ENCODE results near the gene TFF1.

DNA sequence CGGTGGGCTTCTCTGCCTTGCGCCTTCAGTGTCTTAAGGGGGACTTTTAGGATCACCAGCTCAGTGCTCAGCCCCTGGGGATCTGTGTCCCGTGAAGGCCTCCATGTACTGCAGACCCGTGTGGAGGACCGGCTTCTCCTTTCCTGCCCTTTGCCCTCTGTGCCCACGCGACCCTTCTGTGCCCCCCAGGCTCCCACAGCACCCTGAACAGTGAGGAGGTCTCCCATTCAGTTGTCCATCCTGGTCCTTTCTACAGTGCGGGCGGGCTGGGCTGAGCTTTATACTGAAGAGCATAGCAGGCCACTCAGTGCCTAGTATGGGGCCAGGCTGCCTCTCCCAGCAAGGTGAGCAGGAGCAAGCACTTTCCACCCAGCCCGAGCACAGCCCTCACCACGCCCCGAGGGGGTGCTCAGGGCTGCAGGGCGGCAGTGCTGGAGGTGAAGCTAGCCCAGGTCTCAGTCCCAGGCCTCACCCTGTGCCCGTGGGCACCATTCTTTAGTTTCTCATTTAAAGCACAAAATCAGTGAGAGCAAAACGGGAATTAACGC, 7.6 kb upstream of the TFF1 start:
- TF ChIP-seq, protein P1, sequence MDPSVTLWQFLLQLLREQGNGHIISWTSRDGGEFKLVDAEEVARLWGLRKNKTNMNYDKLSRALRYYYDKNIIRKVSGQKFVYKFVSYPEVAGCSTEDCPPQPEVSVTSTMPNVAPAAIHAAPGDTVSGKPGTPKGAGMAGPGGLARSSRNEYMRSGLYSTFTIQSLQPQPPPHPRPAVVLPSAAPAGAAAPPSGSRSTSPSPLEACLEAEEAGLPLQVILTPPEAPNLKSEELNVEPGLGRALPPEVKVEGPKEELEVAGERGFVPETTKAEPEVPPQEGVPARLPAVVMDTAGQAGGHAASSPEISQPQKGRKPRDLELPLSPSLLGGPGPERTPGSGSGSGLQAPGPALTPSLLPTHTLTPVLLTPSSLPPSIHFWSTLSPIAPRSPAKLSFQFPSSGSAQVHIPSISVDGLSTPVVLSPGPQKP (IDR thresholded peaks at IDR 0.05; ENCODE audit: borderline replicate concordance, low read depth, low read length): no peak
- TF ChIP-seq, protein P2, sequence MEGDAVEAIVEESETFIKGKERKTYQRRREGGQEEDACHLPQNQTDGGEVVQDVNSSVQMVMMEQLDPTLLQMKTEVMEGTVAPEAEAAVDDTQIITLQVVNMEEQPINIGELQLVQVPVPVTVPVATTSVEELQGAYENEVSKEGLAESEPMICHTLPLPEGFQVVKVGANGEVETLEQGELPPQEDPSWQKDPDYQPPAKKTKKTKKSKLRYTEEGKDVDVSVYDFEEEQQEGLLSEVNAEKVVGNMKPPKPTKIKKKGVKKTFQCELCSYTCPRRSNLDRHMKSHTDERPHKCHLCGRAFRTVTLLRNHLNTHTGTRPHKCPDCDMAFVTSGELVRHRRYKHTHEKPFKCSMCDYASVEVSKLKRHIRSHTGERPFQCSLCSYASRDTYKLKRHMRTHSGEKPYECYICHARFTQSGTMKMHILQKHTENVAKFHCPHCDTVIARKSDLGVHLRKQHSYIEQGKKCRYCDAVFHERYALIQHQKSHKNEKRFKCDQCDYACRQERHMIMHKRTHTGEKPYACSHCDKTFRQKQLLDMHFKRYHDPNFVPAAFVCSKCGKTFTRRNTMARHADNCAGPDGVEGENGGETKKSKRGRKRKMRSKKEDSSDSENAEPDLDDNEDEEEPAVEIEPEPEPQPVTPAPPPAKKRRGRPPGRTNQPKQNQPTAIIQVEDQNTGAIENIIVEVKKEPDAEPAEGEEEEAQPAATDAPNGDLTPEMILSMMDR (conservative IDR thresholded peaks at IDR 0.05; ENCODE audit: low read depth, low read length): no peak
- TF ChIP-seq POLR2A (IDR thresholded peaks at IDR 0.05; ENCODE audit: low read depth, low read length): no peak
- no peak for TF ChIP-seq BHLHE40 (IDR thresholded peaks at IDR 0.05; ENCODE audit: low read depth, low read length)
- no peak for TF ChIP-seq CEBPB (IDR thresholded peaks at IDR 0.05; ENCODE audit: low read depth, low read length)
- no peak for TF ChIP-seq MAZ (IDR thresholded peaks at IDR 0.05; ENCODE audit: borderline replicate concordance, low read depth, low read length)
- TF ChIP-seq RFX5 (IDR thresholded peaks at IDR 0.05; ENCODE audit: low read depth, low read length): no peak
- TF ChIP-seq SMC3 (IDR thresholded peaks at IDR 0.05; ENCODE audit: low read depth, low read length): no peak
